ENCODE measurements around the gene TINAG. TPM values are rescaled to one million over a fixed set of nuclear protein-coding genes. Genes with fewer than 3 reads are reported as not detected.
A peak's percentile ranks its signal among the peaks of the same experiment; 100 is the strongest.

Gene TINAG
- total and polyA plus RNA-seq, 4 donors, result 0.38 TPM; not detected in 3

DNA sequence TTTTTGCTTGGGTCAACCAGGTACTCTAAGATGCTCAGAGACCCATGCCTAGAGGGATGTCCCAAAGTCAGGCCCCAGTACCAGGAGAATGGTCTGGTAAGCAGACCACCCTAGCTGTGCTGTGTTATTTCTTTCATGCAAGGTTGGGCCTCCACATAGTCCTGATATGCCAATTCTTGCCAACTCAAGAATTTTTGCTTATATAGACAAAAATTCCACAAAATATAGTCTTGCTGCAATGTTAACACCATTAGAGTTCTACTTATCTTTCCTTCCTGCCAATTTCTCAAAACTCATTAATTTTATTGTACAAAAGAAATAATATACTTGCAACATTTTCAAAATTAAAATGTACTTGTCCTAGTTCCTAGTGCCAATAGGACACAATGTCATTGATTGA lies 33.9 kb upstream of the TINAG start:
- Histone ChIP-seq H3K27me3 (ENCODE audit: control insufficient read depth in 1 of 2, insufficient read depth in 2 of 2, low read length in 1 of 2) (no peaks in the 10 kb centered on the region), H3K4me1 (ENCODE audit: control insufficient read depth in 1 of 2, insufficient read depth in 2 of 2, low read length in 2 of 2) (no peaks in the 10 kb centered on the region), H3K27ac (ENCODE audit: low read depth in 1 of 2, low read length in 2 of 2) (no peak overlapping the region), H3K36me3 (ENCODE audit: control insufficient read depth in 1 of 2, insufficient read depth in 2 of 2, low read length in 1 of 2) (no peaks in the 10 kb centered on the region), H3K9me3 (ENCODE audit: control insufficient read depth, low read length) (no peaks in the 10 kb centered on the region), H3K4me3 (ENCODE audit: low read length in 2 of 2) (no peak overlapping the region)
- intact Hi-C loops (cut with DNase I), result no loop called here
- ATAC-seq (ENCODE audit: low FRiP score), result no peak
- DNase-seq, result no peak

DNA sequence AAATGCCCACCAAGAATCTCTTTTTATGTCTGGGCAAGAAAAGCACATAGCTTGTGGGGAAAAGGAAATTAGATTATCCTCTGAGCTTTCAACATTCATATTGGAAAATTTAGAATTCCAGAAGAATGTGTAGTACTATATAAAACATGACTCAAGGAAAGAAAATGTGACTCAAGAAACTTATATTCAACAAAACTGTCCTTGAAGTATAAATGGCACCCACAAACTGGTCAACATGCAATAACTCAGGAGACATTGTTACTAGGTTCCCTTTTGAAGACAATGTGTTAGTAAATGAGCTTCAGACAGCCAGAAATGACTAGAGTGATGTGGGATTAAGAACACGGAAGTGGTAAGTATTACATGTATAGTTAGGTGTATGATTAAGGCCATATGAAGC lies 26.1 kb upstream of the TINAG start:
- Histone ChIP-seq H3K4me1 (ENCODE audit: control insufficient read depth in 1 of 2, insufficient read depth in 2 of 2, low read length in 2 of 2) (no peaks in the 10 kb centered on the region), H3K4me3 (ENCODE audit: low read length in 2 of 2) (no peak overlapping the region), H3K27me3 (ENCODE audit: control insufficient read depth in 1 of 2, insufficient read depth in 2 of 2, low read length in 1 of 2) (no peaks in the 10 kb centered on the region), H3K27ac (ENCODE audit: low read depth in 1 of 2, low read length in 2 of 2) (no peak overlapping the region), H3K9me3 (ENCODE audit: control insufficient read depth, low read length) (no peaks in the 10 kb centered on the region), H3K36me3 (ENCODE audit: control insufficient read depth in 1 of 2, insufficient read depth in 2 of 2, low read length in 1 of 2) (no peaks in the 10 kb centered on the region)
- WGBS, 2 donors, result 82 to 95% methylated on average over 1 of the region's 1 CpG
- intact Hi-C loops (cut with DNase I), result no loop called here
- no peak for ATAC-seq (ENCODE audit: low FRiP score)
- DNase-seq, result no peak

DNA sequence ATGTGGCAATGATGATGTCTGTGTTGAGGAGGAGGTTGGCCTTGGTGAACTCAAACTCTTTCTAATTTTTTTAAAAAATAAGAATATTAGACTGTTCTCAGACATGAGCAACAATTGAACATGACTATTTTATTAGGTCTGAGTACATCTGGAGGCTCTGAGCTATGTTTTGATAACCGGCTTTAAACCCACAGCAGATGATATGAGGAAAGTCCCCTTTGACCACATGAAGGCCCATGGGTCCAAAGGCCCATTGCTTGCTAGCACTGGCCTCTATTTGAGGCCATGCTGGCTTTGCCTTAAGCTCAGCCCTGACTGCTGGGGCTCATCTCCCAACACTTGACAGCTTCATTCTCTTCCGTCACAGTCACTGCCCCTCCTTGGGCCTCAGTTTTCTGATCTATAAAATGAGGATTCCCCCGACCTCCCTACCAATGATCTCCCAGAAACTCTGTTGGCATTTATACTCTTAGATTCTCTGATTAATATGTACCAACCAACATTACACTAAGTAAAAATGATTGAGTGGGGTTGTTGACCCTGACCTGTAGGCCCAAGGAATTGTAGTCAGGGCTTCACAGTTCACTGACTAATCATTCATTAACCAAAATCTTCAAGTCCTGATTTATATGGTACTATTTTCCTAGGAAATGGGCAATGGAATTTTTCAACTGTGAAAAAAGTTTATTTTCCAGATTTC lies 23.9 kb upstream of the TINAG start:
- WGBS, 2 donors, result 70 to 76% methylated on average over 3 of the region's 3 CpGs
- no peak overlapping the region for H3K4me3 ChIP-seq (ENCODE audit: low read length in 2 of 2)
- no peak overlapping the region for H3K27ac ChIP-seq (ENCODE audit: low read depth in 1 of 2, low read length in 2 of 2)
- DNase-seq, result no peak
- H3K27me3 ChIP-seq (ENCODE audit: control insufficient read depth in 1 of 2, insufficient read depth in 2 of 2, low read length in 1 of 2), result no peaks in the 10 kb centered on the region
- H3K4me1 ChIP-seq (ENCODE audit: control insufficient read depth in 1 of 2, insufficient read depth in 2 of 2, low read length in 2 of 2), result no peaks in the 10 kb centered on the region
- ATAC-seq (ENCODE audit: low FRiP score), result no peak
- H3K9me3 ChIP-seq (ENCODE audit: control insufficient read depth, low read length), result no peaks in the 10 kb centered on the region
- intact Hi-C loops (cut with DNase I), result no loop called here
- H3K36me3 ChIP-seq (ENCODE audit: control insufficient read depth in 1 of 2, insufficient read depth in 2 of 2, low read length in 1 of 2), result no peaks in the 10 kb centered on the region

DNA sequence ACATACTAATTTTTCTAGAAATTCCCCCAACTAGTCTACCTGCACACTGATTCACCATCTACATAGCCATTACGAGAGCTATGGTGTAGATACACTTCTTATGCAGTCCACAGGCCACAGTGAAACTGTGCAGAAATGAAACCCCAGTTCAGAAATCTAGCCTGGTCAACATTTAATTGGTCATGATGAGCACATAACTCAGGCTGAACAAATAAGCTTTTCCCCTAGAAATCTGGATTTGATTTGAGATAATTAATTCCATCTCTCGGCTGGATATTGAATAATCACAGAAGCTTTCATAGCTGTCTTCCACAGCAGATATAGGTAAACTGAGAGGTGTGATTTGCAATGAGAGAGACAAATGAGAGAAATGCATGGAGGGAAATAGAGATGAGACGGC lies 22.6 kb upstream of the TINAG start:
- DNase-seq (no peak), ATAC-seq (ENCODE audit: low FRiP score) (no peak)
- Histone ChIP-seq H3K4me1 (ENCODE audit: control insufficient read depth in 1 of 2, insufficient read depth in 2 of 2, low read length in 2 of 2) (no peaks in the 10 kb centered on the region), H3K27me3 (ENCODE audit: control insufficient read depth in 1 of 2, insufficient read depth in 2 of 2, low read length in 1 of 2) (no peaks in the 10 kb centered on the region), H3K4me3 (ENCODE audit: low read length in 2 of 2) (no peak overlapping the region), H3K9me3 (ENCODE audit: control insufficient read depth, low read length) (no peaks in the 10 kb centered on the region), H3K27ac (ENCODE audit: low read depth in 1 of 2, low read length in 2 of 2) (no peak overlapping the region), H3K36me3 (ENCODE audit: control insufficient read depth in 1 of 2, insufficient read depth in 2 of 2, low read length in 1 of 2) (no peaks in the 10 kb centered on the region)
- intact Hi-C loops (cut with DNase I), result no loop called here
- WGBS, 2 donors, result 84 to 91% methylated on average over 3 of the region's 3 CpGs

DNA sequence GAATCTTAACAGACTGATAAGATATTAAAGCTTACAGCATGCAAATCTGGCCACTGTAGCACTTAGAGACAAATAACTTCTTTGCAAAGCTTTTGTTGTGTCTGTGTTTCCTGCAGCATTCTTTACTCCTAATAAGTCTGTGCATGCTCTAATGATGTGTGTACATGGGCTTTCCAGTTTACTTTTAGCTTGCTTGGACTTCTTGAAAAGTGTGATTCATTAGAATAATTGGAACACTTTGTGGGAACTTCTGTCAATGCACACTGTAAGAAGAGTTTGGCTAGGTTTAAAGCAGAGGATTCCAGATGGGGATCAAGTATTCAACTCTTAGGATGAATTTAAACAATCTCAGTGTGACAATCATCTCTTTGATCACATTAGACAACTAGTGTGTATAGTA lies 22.1 kb upstream of the TINAG start:
- ATAC-seq (ENCODE audit: low FRiP score), result no peak
- intact Hi-C loops (cut with DNase I), result no loop called here
- no peaks in the 10 kb centered on the region for H3K4me1 ChIP-seq (ENCODE audit: control insufficient read depth in 1 of 2, insufficient read depth in 2 of 2, low read length in 2 of 2)

DNA sequence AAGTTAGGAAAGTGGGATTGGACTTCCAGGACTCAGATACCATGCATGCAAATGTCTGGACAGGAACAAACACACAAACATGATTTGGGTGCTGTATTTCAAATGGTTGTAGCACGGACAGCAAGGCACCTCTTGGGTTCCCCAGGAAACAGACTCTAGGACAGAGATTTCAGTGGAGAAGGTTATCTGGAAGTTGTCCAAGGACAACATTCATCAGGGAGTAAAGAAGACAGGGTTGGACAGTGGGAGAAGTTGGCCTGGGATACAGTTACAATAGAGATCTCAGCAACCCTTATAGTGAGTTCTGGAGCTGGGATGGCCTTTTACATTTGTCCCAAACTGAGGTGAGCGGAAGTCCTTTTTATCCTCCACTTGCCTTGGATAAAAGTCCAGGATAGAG lies 19.8 kb upstream of the TINAG start:
- intact Hi-C loops (cut with DNase I), result no loop called here
- no peaks in the 10 kb centered on the region for H3K36me3 ChIP-seq (ENCODE audit: control insufficient read depth in 1 of 2, insufficient read depth in 2 of 2, low read length in 1 of 2)
- no peaks in the 10 kb centered on the region for H3K4me1 ChIP-seq (ENCODE audit: control insufficient read depth in 1 of 2, insufficient read depth in 2 of 2, low read length in 2 of 2)
- 99 to 100% methylated on average over 2 of the region's 2 CpGs for WGBS, 2 donors
- no peak overlapping the region for H3K4me3 ChIP-seq (ENCODE audit: low read length in 2 of 2)
- H3K27me3 ChIP-seq (ENCODE audit: control insufficient read depth in 1 of 2, insufficient read depth in 2 of 2, low read length in 1 of 2), result no peaks in the 10 kb centered on the region
- DNase-seq, result no peak
- no peak overlapping the region for H3K27ac ChIP-seq (ENCODE audit: low read depth in 1 of 2, low read length in 2 of 2)
- no peaks in the 10 kb centered on the region for H3K9me3 ChIP-seq (ENCODE audit: control insufficient read depth, low read length)
- ATAC-seq (ENCODE audit: low FRiP score), result no peak

More for the DNA sequence above, 22.1 kb upstream of the TINAG start:
- H3K27ac ChIP-seq (ENCODE audit: low read depth in 1 of 2, low read length in 2 of 2), result no peak overlapping the region
- H3K36me3 ChIP-seq (ENCODE audit: control insufficient read depth in 1 of 2, insufficient read depth in 2 of 2, low read length in 1 of 2), result no peaks in the 10 kb centered on the region
- no peaks in the 10 kb centered on the region for H3K27me3 ChIP-seq (ENCODE audit: control insufficient read depth in 1 of 2, insufficient read depth in 2 of 2, low read length in 1 of 2)
- no peaks in the 10 kb centered on the region for H3K9me3 ChIP-seq (ENCODE audit: control insufficient read depth, low read length)
- H3K4me3 ChIP-seq (ENCODE audit: low read length in 2 of 2), result no peak overlapping the region
- no peak for DNase-seq

DNA sequence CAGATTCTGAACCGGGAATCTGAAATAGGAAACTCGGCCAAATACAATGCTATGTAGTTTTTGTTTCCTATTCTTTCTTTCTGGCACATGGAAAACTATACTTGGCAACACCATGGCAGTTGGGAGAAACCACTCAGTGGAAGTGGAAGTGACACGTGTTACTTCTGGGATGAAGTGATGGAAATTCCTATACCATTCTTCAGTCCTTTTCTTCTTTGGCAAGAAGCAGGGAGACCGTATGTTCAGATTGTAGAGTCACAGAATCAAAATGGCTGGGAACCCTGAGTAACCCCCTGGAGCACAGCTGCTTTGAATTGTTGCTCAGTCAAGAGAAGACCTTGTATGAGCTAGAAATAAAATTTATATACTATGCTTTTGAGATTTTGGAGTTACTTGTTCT lies 18.8 kb upstream of the TINAG start:
- no peaks in the 10 kb centered on the region for H3K9me3 ChIP-seq (ENCODE audit: control insufficient read depth, low read length)
- no peaks in the 10 kb centered on the region for H3K36me3 ChIP-seq (ENCODE audit: control insufficient read depth in 1 of 2, insufficient read depth in 2 of 2, low read length in 1 of 2)
- 37 to 48% methylated on average over 4 of the region's 4 CpGs for WGBS, 2 donors
- no peaks in the 10 kb centered on the region for H3K27me3 ChIP-seq (ENCODE audit: control insufficient read depth in 1 of 2, insufficient read depth in 2 of 2, low read length in 1 of 2)
- no peak for ATAC-seq (ENCODE audit: low FRiP score)
- no peak overlapping the region for H3K4me3 ChIP-seq (ENCODE audit: low read length in 2 of 2)
- H3K27ac ChIP-seq (ENCODE audit: low read depth in 1 of 2, low read length in 2 of 2), result no peak overlapping the region
- intact Hi-C loops (cut with DNase I), result no loop called here
- DNase-seq, result no peak
- no peaks in the 10 kb centered on the region for H3K4me1 ChIP-seq (ENCODE audit: control insufficient read depth in 1 of 2, insufficient read depth in 2 of 2, low read length in 2 of 2)

DNA sequence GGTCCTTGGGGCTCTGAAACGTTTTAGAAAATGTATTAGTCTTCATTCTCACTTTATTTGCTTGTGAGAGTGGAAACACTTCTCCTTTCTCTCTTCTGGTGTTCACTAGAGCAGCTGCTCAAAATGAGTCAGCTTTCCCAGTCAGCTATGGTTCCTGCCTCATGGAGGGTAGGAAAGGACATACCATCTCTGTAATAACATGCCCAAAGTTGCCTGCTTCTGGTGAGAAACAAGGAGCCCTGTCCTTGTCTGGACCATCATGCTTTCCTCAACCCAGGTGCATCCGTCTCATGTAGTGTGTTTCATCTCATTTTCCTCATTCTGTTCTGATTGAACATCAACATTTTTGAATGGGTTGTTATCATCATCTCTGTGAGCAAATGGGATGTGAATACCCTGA lies 17.1 kb upstream of the TINAG start:
- WGBS, 2 donors, result 48 to 58% methylated on average over 2 of the region's 2 CpGs
- no peaks in the 10 kb centered on the region for H3K27me3 ChIP-seq (ENCODE audit: control insufficient read depth in 1 of 2, insufficient read depth in 2 of 2, low read length in 1 of 2)
- DNase-seq (no peak), ATAC-seq (ENCODE audit: low FRiP score) (peak; percentile 28)
- no peaks in the 10 kb centered on the region for H3K9me3 ChIP-seq (ENCODE audit: control insufficient read depth, low read length)
- intact Hi-C loops (cut with DNase I), result no loop called here
- H3K27ac ChIP-seq (ENCODE audit: low read depth in 1 of 2, low read length in 2 of 2), result no peak overlapping the region
- no peaks in the 10 kb centered on the region for H3K36me3 ChIP-seq (ENCODE audit: control insufficient read depth in 1 of 2, insufficient read depth in 2 of 2, low read length in 1 of 2)
- no peak overlapping the region for H3K4me3 ChIP-seq (ENCODE audit: low read length in 2 of 2)
- H3K4me1 ChIP-seq (ENCODE audit: control insufficient read depth in 1 of 2, insufficient read depth in 2 of 2, low read length in 2 of 2), result no peaks in the 10 kb centered on the region

DNA sequence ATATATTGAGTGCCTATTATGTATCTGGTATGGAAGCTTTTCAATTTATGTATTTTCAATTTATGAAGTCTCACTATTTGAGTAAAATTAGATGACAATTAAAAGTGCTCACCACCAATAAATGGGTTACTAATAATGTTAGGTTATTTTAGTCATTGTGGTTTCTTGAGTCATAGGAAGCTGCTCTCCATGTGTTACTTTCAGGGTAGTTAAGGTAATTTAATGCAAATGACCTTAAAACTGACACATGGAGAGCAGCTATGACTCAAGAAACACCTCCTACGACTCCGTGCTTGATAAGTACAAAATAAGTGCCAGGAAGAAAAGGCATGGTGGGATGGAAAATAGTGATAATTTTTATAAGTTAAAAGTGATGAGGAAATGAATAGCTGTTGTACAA lies 16.5 kb upstream of the TINAG start:
- ATAC-seq (ENCODE audit: low FRiP score) (no peak), DNase-seq (no peak)
- Histone ChIP-seq H3K4me1 (ENCODE audit: control insufficient read depth in 1 of 2, insufficient read depth in 2 of 2, low read length in 2 of 2) (no peaks in the 10 kb centered on the region), H3K27me3 (ENCODE audit: control insufficient read depth in 1 of 2, insufficient read depth in 2 of 2, low read length in 1 of 2) (no peaks in the 10 kb centered on the region), H3K9me3 (ENCODE audit: control insufficient read depth, low read length) (no peaks in the 10 kb centered on the region), H3K27ac (ENCODE audit: low read depth in 1 of 2, low read length in 2 of 2) (no peak overlapping the region), H3K36me3 (ENCODE audit: control insufficient read depth in 1 of 2, insufficient read depth in 2 of 2, low read length in 1 of 2) (no peaks in the 10 kb centered on the region), H3K4me3 (ENCODE audit: low read length in 2 of 2) (no peak overlapping the region)
- 65 to 71% methylated on average over 2 of the region's 2 CpGs for WGBS, 2 donors
- intact Hi-C loops (cut with DNase I), result no loop called here
